CD14-positive monocyte (primary cell): ENCODE measurements around the gene BCO2. TPM values are rescaled to one million over a fixed set of nuclear protein-coding genes. Genes with fewer than 3 reads are reported as not detected.

ENCODE experiments used
- DNase-seq, 3 donors: peaks; one replicate each; pipeline ENCODE4 v3.0.0-alpha.2; 2011 to 2022
- H2AFZ ChIP-seq: 2 replicates; pipeline ENCODE4 v1.6.0; 2012; ENCODE audit warnings: mild to moderate bottlenecking, low read depth, low read length, inconsistent platforms; ENCODE audit not compliant: insufficient read depth, poor library complexity, severe bottlenecking
- H3K27ac ChIP-seq, 2 donors: 1 replicate in 1 of 2; 2 replicates in 1 of 2; pipeline ENCODE4 v1.5.1; 2012 to 2013; ENCODE audit warnings: low read length in 2 of 2, control low read depth in 1 of 2, inconsistent platforms in 1 of 2, low read depth in 1 of 2, mild to moderate bottlenecking in 1 of 2
- H3K27me3 ChIP-seq, 2 donors: one replicate each; pipeline versions ENCODE4 v1.6.0 to v1.6.1; 2011 to 2013; ENCODE audit warnings: low read length in 2 of 2; ENCODE audit not compliant: control insufficient read depth in 2 of 2, insufficient read depth in 2 of 2
- H3K36me3 ChIP-seq, 2 donors: replicated peaks in 1 of 2; 1 replicate in 1 of 2; 2 replicates in 1 of 2; pipeline versions ENCODE4 v1.5.1 to v1.6.1; 2012 to 2013; ENCODE audit warnings: low read length in 2 of 2, control low read depth in 1 of 2, inconsistent platforms in 1 of 2, mild to moderate bottlenecking in 1 of 2; ENCODE audit not compliant: insufficient read depth in 2 of 2, control insufficient read depth in 1 of 2
- H3K4me1 ChIP-seq, 2 donors: 1 replicate in 1 of 2; 2 replicates in 1 of 2; pipeline versions ENCODE4 v1.5.1 to v1.6.1; 2012 to 2013; ENCODE audit warnings: low read length in 2 of 2, control low read depth in 1 of 2, inconsistent platforms in 1 of 2, mild to moderate bottlenecking in 1 of 2, moderate library complexity in 1 of 2; ENCODE audit not compliant: insufficient read depth in 2 of 2, control insufficient read depth in 1 of 2
- H3K4me2 ChIP-seq: replicated peaks from 2 replicates; pipeline ENCODE3; 2012; ENCODE audit warnings: low read length, moderate library complexity, mild to moderate bottlenecking; ENCODE audit not compliant: poor library complexity, severe bottlenecking; ENCODE audit errors: extremely low read depth
- H3K4me3 ChIP-seq, 3 experiments: fragments of 200-600 bp in 1 of 3; sonication (generic) in 1 of 3; replicated peaks in 1 of 3; 1 replicate in 2 of 3; 2 replicates in 1 of 3; pipeline ENCODE4 v1.5.1; 2011 to 2013; ENCODE audit warnings: low read length in 3 of 3, mild to moderate bottlenecking in 3 of 3, control low read depth in 2 of 3, low read depth in 2 of 3, inconsistent platforms in 1 of 3, moderate library complexity in 1 of 3
- H3K79me2 ChIP-seq: 2 replicates; pipeline ENCODE4 v1.6.0; 2012; ENCODE audit warnings: mild to moderate bottlenecking, control low read depth, inconsistent platforms, low read length, moderate library complexity; ENCODE audit not compliant: insufficient read depth
- H3K9ac ChIP-seq: 2 replicates; pipeline ENCODE4 v1.6.0; 2017; ENCODE audit warnings: low read length, mild to moderate bottlenecking; ENCODE audit not compliant: insufficient read depth, poor library complexity, severe bottlenecking
- H3K9me3 ChIP-seq, 2 donors: replicated peaks in 1 of 2; 1 replicate in 1 of 2; 2 replicates in 1 of 2; pipeline versions ENCODE4 v1.5.1 to v1.6.1; 2012 to 2013; ENCODE audit warnings: low read length in 2 of 2, control low read depth in 1 of 2; ENCODE audit not compliant: control insufficient read depth in 1 of 2, insufficient read depth in 1 of 2
- H4K20me1 ChIP-seq: 2 replicates; pipeline ENCODE4 v1.6.0; 2012; ENCODE audit warnings: mild to moderate bottlenecking, low read length, control low read depth, moderate library complexity; ENCODE audit not compliant: insufficient read depth
- H3K27ac Mint-ChIP-seq, 7 donors: one replicate each; pipeline ENCODE4 v1.8.0; 2020; ENCODE audit warnings: mild to moderate bottlenecking in 7 of 7, mixed read lengths in 7 of 7, moderate library complexity in 6 of 7, inconsistent platforms in 2 of 7
- H3K27me3 Mint-ChIP-seq, 3 donors: one replicate each; pipeline ENCODE4 v1.8.0; 2021 to 2022; ENCODE audit warnings: low read depth in 3 of 3, mild to moderate bottlenecking in 3 of 3, mixed read lengths in 3 of 3, moderate library complexity in 3 of 3, inconsistent platforms in 1 of 3
- H3K36me3 Mint-ChIP-seq, 2 donors: one replicate each; pipeline ENCODE4 v1.8.0; 2020; ENCODE audit warnings: mixed read lengths in 2 of 2, inconsistent platforms in 1 of 2, mild to moderate bottlenecking in 1 of 2
- H3K4me1 Mint-ChIP-seq: one replicate; pipeline ENCODE4 v1.8.0; 2020; ENCODE audit warnings: mild to moderate bottlenecking, mixed read lengths
- H3K4me3 Mint-ChIP-seq, 2 donors: one replicate each; pipeline ENCODE4 v1.8.0; 2020; ENCODE audit warnings: mild to moderate bottlenecking in 2 of 2, mixed read lengths in 2 of 2, moderate library complexity in 1 of 2
- H3K9me3 Mint-ChIP-seq, 7 donors: one replicate each; pipeline ENCODE4 v1.8.0; 2020 to 2022; ENCODE audit warnings: mixed read lengths in 7 of 7, mild to moderate bottlenecking in 6 of 7, moderate library complexity in 6 of 7, inconsistent platforms in 2 of 7
- WGBS: methylation state at CpG from one replicate; pipeline ENCODE4 v1.1.5; 2013; ENCODE audit warnings: missing lambda C conversion rate; ENCODE audit not compliant: insufficient coverage; 5-methylcytosine and 5-hydroxymethylcytosine counted together
- intact Hi-C, 2 donors: fragments of 100-400 bp; cut with micrococcal nuclease; formaldehyde crosslinking; loops; one replicate each; pipeline versions ENCODE4 v1.15.0 to v1.15.1; 2023
- polyA plus RNA-seq, 3 donors: library from polyadenylated mRNA; depleted of rRNA in 1 of 3; unstranded in 2 of 3; stranded (reverse) in 1 of 3; fragments of 300-500 nt in 2 of 3; fragments of >200 nt in 1 of 3; fragmentation: Illumina TruSeq in 2 of 3; gene quantifications; 1 replicate in 2 of 3; 2 replicates in 1 of 3; pipeline ENCODE4 v1.2.3, GENCODE V29; 2012 to 2021
- TF ChIP-seq, protein P1 (sequence below): fragments of 200-600 bp; IDR thresholded peaks from one replicate; pipeline ENCODE4 v1.8.0; 2022; ENCODE audit warnings: antibody characterized with exemption, mild to moderate bottlenecking

BCO2 gene
- polyA plus RNA-seq, 3 donors, result 0.20 to 1.9 TPM; not detected in 1

GRCh38 chr11:112178428-112178827, 3.1 kb downstream of the BCO2 start:
- no CpG with 5 or more reads among the region's 1 CpG for WGBS
- peak overlapping the region in 4 of 7 donors; percentile 78 to 90 (median 82) for H3K27ac Mint-ChIP-seq
- H2AFZ ChIP-seq, result no peak overlapping the region

GRCh38 chr11:112178936-112179335, 3.6 kb downstream of the BCO2 start:
- Histone ChIP-seq H3K9ac (no peak overlapping the region), H3K4me3 (peak overlapping the region in 1 of 3 experiments; percentile 60), H3K36me3 (no peaks in the 10 kb centered on the region), H4K20me1 (no peaks in the 10 kb centered on the region), H3K79me2 (no peaks in the 10 kb centered on the region), H3K27ac (peak overlapping the region; percentile 66 to 67), H3K4me2 (peak overlapping the region; percentile 64), H3K27me3 (no peaks in the 10 kb centered on the region), H2AFZ (no peak overlapping the region), H3K9me3 (no peaks in the 10 kb centered on the region), H3K4me1 (peaks cover 30 to 33% of the 10 kb centered on the region in 2 donors)
- DNase-seq, result peak in 1 of 3 donors; percentile 20
- WGBS, result 3% methylated on average over 3 of the region's 3 CpGs
- intact Hi-C loops, result loop anchor here (2.0 to 10.0 kb wide), 3 partner anchors 14 to 67 kb away; partner anchors contain the start of genes IL18 (in 1 of the 2) and PTS (in 1 of the 2)
- H3K27me3 Mint-ChIP-seq, result peaks cover 0 to 2% (median 2%) of the 10 kb centered on the region in 3 donors
- H3K36me3 Mint-ChIP-seq, result no peaks in the 10 kb centered on the region
- H3K27ac Mint-ChIP-seq, result peak overlapping the region; percentile 8 to 90 (median 82)
- peaks cover 35% of the 10 kb centered on the region for H3K4me1 Mint-ChIP-seq
- H3K4me3 Mint-ChIP-seq, result peak overlapping the region in 1 of 2 donors; percentile 54
- H3K9me3 Mint-ChIP-seq, result peaks cover 0 to 1% (median 0%) of the 10 kb centered on the region in 7 donors
- TF ChIP-seq, protein P1, sequence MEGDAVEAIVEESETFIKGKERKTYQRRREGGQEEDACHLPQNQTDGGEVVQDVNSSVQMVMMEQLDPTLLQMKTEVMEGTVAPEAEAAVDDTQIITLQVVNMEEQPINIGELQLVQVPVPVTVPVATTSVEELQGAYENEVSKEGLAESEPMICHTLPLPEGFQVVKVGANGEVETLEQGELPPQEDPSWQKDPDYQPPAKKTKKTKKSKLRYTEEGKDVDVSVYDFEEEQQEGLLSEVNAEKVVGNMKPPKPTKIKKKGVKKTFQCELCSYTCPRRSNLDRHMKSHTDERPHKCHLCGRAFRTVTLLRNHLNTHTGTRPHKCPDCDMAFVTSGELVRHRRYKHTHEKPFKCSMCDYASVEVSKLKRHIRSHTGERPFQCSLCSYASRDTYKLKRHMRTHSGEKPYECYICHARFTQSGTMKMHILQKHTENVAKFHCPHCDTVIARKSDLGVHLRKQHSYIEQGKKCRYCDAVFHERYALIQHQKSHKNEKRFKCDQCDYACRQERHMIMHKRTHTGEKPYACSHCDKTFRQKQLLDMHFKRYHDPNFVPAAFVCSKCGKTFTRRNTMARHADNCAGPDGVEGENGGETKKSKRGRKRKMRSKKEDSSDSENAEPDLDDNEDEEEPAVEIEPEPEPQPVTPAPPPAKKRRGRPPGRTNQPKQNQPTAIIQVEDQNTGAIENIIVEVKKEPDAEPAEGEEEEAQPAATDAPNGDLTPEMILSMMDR, result no peak

More at GRCh38 chr11:112178428-112178827, 3.1 kb downstream of the BCO2 start:
- H3K9ac ChIP-seq, result no peak overlapping the region
- DNase-seq, result peak in 1 of 3 donors; percentile 33
- no peaks in the 10 kb centered on the region for H3K36me3 ChIP-seq
- peak overlapping the region in 1 of 2 donors; percentile 66 for H3K27ac ChIP-seq
- Mint-ChIP-seq H3K27me3 (peaks cover 0 to 2% (median 2%) of the 10 kb centered on the region in 3 donors), H3K36me3 (no peaks in the 10 kb centered on the region), H3K4me1 (peaks cover 35% of the 10 kb centered on the region), H3K9me3 (peaks cover 0 to 1% (median 0%) of the 10 kb centered on the region in 7 donors), H3K4me3 (no peak overlapping the region)
- peak overlapping the region; percentile 64 for H3K4me2 ChIP-seq
- no peaks in the 10 kb centered on the region for H3K9me3 ChIP-seq
- no peaks in the 10 kb centered on the region for H3K27me3 ChIP-seq
- H3K4me3 ChIP-seq, result peak overlapping the region in 1 of 3 experiments; percentile 60
- H3K4me1 ChIP-seq, result peaks cover 30 to 33% of the 10 kb centered on the region in 2 donors
- intact Hi-C loops, result loop anchor here (2.0 to 10.0 kb wide), 3 partner anchors 14 to 66 kb away; partner anchors contain the start of genes IL18 (in 1 of the 2) and PTS (in 1 of the 2)
- TF ChIP-seq, protein P1, result no peak
- H3K79me2 ChIP-seq, result no peaks in the 10 kb centered on the region
- H4K20me1 ChIP-seq, result no peaks in the 10 kb centered on the region
